GM13977 (cell line): ENCODE measurements around the gene LRFN5.

ENCODE experiments used
- DNase-seq: peaks from one replicate; pipeline ENCODE4 v3.0.0; 2012; ENCODE audit warnings: low spot score
- CTCF ChIP-seq: IDR thresholded peaks from 2 replicates; pipeline ENCODE4 v1.5.1; 2012; ENCODE audit warnings: mild to moderate bottlenecking, control low read depth; ENCODE audit not compliant: insufficient read depth; ENCODE audit errors: extremely low read depth, missing control alignments
- in situ Hi-C: fragments of 300-500 bp; cut with MboI; formaldehyde crosslinking; loops from one replicate; pipeline ENCODE4 v1.12.0; 2022; ENCODE audit warnings: low sequenced_read_pairs, low pct_unique_long_range_greater_than_20kb, mixed read lengths, inconsistent platforms; ENCODE audit not compliant: unreplicated experiment

The LRFN5 gene

GRCh38 chr14:41810362-41810761, 203.7 kb downstream of the LRFN5 start:
- no peak for DNase-seq
- no peak for TF ChIP-seq CTCF
- in situ Hi-C loops, result no loop called here

- DNase-seq, result no peak
- TF ChIP-seq CTCF, result no peak
- in situ Hi-C loops, result no loop called here
Observed at GRCh38 chr14:41817626-41818025, 210.9 kb downstream of the LRFN5 start.

GRCh38 chr14:41824441-41824840, 217.8 kb downstream of the LRFN5 start:
- DNase-seq, result no peak
- no peak for TF ChIP-seq CTCF
- in situ Hi-C loops, result no loop called here

GRCh38 chr14:41825622-41826021, 218.9 kb downstream of the LRFN5 start:
- DNase-seq, result no peak
- TF ChIP-seq CTCF, result no peak
- in situ Hi-C loops, result no loop called here

GRCh38 chr14:41830714-41831406, 224.2 kb downstream of the LRFN5 start:
- in situ Hi-C loops, result no loop called here
- no peak for TF ChIP-seq CTCF
- DNase-seq, result no peak

- in situ Hi-C loops, result no loop called here
- DNase-seq, result no peak
- TF ChIP-seq CTCF, result no peak
Observed at GRCh38 chr14:41839661-41840060, 233.0 kb downstream of the LRFN5 start.
